Activated CD4-positive, alpha-beta T cell treated with anti-CD3 and anti-CD28 coated beads, Interleukin-2, amount 50 U/mL, for 16 hours (primary cell): ENCODE results near the gene MTNR1B.
A peak's percentile ranks its signal among the peaks of the same experiment; 100 is the strongest.

Experiments used
- DNase-seq: peaks from one replicate; pipeline ENCODE4 v3.0.0-alpha.2; 2020

MTNR1B gene

DNA sequence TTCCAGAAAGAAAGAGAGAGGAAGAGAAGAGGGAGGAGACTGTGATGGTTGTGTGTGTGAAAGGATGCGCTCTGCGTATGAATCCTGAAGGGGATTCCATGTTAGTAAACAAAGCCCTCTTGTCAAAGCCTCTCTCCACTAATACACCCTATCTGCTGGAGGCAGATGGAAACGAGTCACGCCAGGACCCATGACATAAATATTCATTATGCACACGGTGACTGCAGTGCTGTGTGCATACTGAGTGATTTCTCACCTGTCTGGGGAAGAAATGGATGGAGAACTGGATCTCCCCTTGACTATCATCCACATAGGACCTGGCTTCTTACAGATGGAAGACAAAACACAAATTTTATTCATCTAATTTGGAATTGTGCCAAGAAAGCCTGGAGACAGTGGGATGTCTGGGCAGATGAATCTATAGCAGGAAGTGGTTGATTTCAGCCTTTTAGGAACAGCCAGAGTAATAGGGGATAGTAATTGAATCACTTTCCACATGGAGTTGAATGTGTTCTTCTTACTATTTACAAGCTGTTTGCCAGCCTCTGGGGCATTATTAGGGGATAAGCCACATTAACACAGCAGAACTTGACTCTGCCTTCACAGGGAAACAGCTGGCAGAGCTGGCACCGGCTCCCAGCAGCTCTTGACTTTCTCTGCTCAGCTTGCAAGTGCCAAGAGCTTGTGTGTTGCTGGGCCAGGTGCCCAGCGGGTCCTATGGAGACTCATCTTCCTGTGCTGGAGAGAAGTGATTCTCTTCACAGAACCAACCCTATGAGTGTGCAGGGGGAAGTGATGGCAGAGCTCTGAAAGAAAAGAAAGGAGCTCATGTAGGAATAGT lies 9.0 kb downstream of the MTNR1B start:
- no peak for DNase-seq

DNA sequence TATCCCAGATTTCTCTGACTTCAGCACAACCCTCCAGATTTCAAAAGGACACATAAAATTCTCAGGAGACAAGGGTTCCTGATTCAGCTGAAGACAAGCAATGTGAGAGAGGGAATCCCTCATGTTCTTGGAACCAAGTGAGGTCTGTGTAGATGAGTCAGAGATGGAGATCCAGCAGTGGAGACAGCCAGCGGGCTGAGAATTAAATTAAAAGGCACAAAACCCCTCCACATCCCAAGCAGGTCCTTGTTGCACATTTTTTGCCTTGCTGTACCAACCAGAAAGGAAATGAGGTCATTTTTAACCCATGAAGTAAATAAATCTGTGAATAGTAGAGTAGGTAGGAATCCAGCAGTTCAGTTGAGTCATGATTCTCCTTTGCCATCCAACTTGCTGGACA lies 9.7 kb downstream of the MTNR1B start:
- DNase-seq: no peak

DNA sequence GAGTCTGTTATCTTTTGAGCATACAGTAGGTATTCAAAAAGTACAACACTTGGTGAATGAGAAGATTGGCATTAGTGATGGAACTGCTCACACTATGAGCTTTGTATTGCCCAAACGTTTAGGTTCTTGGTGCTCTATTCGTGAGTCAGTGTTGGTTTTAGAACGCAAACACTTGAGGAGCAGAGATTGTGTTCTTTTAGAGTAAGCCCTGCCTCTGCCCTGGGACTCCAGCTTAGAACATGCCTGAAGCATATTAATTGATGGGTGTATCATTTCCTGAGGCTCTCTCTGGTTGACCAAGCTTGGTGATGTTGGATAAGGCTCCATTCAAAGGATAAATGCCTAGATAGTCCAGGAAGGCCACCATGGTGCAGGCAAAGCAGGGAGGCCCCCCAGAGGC lies 10.9 kb downstream of the MTNR1B start:
- DNase-seq: no peak

DNA sequence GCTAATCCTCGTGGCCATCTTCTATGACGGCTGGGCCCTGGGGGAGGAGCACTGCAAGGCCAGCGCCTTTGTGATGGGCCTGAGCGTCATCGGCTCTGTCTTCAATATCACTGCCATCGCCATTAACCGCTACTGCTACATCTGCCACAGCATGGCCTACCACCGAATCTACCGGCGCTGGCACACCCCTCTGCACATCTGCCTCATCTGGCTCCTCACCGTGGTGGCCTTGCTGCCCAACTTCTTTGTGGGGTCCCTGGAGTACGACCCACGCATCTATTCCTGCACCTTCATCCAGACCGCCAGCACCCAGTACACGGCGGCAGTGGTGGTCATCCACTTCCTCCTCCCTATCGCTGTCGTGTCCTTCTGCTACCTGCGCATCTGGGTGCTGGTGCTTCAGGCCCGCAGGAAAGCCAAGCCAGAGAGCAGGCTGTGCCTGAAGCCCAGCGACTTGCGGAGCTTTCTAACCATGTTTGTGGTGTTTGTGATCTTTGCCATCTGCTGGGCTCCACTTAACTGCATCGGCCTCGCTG lies 12.1 kb downstream of the MTNR1B start:
- no peak for DNase-seq

GRCh38 chr11:92986585-92986984 lies 17.1 kb downstream of the MTNR1B start:
- no peak for DNase-seq

DNA sequence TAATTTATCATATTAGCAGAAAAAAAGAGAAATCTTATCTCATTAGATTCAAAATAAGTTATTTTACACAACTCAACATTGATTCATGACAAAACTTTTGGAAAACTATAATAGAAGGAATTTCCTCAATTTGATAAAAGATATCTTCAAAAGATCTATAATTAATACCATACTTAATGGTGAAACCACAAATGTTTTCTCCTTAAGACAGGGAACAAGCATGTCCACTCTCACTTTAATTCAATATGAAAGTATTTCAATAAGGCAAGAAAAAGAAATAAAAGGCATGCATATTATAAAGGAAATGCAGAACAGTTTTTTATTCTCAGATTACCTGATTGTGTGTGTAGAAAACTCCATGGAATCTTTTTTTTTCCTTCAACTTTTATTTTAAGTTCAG lies 23.6 kb downstream of the MTNR1B start:
- no peak for DNase-seq

GRCh38 chr11:93000511-93001476 lies 31.3 kb downstream of the MTNR1B start:
- DNase-seq: no peak

DNA sequence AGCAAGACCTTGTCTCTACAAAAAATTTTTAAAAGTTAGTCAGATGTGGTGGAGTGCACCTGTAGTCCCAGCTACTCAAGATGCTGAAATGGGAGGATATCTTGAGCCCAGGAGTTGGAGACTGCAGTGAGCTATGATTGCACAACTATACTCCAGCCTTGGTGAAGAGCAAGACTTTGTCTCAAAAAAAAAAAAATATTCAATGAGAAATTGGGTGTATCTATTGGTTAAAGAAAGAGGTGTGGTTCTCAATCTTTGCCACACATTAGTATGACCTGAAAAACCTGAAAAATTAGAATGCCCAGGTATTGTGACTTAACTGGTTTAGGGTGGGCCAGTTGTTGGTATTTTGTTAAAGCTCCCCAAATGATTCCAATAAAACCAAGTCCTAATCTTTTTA lies 32.4 kb downstream of the MTNR1B start:
- DNase-seq: no peak

DNA sequence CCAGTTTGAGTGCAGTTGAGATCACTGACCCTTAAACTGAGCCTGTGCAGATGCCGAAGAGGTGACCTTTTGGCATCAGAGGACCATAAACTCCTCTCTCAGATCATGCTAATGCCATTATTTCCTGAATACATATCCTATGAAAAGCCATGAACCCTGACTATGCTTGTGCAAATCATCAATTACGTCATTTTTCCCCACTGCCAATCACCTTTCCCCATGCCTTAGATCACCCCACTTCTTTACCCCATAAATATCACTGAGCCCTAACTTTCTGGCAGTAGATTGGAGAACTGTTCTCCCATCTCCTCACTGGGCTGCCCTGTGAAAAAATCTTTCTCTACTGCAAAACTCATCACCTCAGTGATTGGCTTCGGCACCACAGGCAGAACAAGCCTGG lies 32.9 kb downstream of the MTNR1B start:
- no peak for DNase-seq

DNA sequence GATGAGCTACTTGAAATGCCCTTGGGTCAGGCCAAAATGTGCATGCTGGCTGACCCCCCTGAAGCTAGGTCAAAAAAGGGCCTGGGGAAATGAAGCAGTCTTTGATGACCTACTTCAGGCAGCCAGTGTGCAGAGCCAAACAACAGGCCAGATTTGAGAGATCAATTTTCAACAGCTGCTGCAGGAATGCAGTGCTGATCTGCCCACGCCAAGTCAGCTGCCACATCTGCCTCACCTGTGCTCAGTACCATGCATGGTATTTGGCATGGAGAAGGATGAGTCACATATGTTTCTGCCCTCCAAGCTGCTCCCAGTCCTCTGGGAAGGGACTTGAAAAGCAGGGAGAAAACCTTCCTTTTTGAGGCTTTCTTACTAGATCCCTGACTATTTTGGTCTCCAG lies 35.8 kb downstream of the MTNR1B start:
- no peak for DNase-seq

GRCh38 chr11:93013646-93014045 lies 44.2 kb downstream of the MTNR1B start:
- DNase-seq: no peak

DNA sequence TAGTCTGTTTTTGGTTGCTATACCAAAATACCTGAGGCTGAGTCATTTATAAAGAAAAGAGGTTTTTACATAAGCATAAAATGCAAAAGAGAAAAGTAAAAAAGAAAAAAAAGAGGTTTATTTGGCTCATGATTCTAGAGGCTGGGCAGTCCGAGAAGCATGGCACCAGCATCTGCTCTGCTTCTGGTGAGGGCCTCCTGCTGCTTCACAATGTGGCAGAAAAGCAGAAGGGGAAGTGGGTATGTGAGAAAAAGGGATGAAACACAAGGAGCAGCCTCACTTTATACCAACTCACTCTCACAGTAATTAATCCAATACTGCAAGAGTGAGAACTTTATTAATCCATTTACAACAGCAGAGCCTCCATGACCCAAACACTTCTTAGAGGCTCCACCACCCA lies 47.1 kb downstream of the MTNR1B start:
- DNase-seq: no peak

DNA sequence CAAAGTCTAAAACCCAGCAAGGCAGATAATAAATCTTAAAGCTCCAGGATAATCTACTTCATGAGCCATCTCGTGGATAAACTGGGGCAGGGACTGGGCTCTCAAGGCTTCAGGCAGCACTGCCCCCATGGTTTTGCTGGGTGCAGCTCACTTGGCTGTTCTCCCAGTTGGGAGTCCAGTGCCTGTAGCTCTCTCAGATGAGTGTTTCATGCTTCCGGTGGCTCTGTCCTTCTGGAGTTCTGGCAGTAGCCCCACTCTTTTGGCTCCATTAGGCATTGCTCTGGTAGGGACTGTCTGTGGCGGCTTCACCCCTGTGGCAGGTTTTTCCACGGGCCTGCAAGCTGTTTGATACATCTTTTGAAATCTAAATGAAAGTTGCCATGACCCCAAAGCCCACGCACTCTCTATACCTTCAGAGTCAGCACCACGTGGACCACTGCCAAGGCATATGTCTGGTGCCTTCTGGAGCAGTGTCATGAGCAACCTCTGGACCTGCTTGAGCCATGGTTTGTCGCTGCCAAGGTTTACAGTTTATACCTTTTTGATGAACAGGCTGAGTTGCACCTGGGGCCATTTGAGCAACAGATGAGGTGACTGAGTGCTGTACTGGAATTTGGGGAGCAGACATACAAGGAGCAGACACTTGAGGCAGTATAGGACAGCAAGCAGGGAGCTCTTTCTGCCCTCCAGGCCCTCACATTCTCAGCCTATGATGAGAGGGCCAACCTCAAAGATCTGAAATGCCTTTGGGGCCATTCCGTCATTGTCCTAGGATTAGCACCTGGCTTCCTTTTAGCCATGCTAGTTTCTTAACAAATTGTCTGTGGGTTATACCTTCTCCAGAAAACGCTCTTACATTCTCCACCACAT lies 48.6 kb downstream of the MTNR1B start:
- no peak for DNase-seq

- no peak for DNase-seq
These were observed 51.0 kb downstream of the MTNR1B start for GRCh38 chr11:93020248-93021046.

GRCh38 chr11:93024369-93024768 lies 54.9 kb downstream of the MTNR1B start:
- DNase-seq: no peak

DNA sequence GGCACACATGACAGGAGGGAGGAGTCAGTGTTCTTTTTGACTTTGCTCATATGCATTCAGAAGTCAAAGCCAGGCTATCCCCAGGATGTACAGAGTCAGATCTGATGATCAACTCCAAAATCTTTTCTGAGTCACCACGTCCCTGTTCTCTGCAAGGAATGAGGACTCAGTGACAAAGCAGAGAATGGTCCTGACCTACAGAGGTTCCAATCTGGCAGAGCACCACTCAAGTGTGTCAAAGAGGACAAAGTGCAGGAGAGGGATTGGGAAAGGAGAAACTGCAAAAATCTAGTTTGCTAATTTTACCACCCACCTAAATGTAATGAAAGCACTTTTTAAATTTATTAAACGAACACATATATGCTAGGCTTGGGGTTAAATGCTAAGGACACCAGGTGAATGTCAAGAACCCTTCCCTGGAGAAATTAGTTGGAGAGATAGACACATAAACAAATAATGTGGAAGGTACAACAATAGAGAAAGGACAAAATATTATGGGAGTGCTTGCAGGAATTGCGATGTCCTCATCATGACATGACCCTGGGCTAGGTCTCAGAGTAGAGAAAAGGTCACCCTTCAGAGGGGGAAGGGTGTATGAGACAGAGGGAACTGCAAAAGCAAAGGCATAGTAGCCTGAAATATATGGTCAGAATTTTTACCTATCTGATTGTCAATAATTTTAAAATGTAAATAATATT lies 56.3 kb downstream of the MTNR1B start:
- DNase-seq: no peak

GRCh38 chr11:93028960-93029522 lies 59.6 kb downstream of the MTNR1B start:
- DNase-seq: no peak

DNA sequence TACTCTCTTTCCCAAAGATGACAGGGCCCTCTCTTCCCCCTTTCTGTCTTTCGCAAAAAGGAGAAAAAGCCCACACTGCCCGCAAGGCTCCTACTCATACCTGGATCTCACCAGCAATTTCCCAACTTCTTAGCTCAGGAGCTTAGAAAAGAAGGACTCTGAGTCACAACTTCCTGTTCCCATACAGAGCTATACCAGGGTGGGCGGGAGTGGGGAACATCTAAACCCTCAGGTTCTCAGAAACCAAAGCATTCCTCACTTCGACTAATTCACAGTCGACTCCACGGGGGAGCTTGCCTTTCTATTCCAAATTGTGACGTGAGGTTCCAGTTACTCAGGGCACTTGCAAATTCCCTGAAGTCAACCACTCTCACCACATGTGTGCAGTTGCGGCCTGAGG lies 61.9 kb downstream of the MTNR1B start:
- peak; percentile 28 for DNase-seq
